Activated effector memory CD4-positive, alpha-beta T cell treated with anti-CD3 and anti-CD28 coated beads, Interleukin-2, amount 50 U/mL, for 16 hours (primary cell): ENCODE results near the gene NRL.
A peak's percentile ranks its signal among the peaks of the same experiment; 100 is the strongest.

Source experiments
- DNase-seq: peaks from one replicate; pipeline ENCODE4 v3.0.0-alpha.2; 2020

The NRL gene

GRCh38 chr14:24098927-24099813, 15.6 kb downstream of the NRL start:
- no peak for DNase-seq

- DNase-seq = no peak
Observed at GRCh38 chr14:24098229-24098926, 16.4 kb downstream of the NRL start.

GRCh38 chr14:24096545-24097181, 18.1 kb downstream of the NRL start:
- no peak for DNase-seq

GRCh38 chr14:24095271-24096068, 19.3 kb downstream of the NRL start:
- peak; percentile 87 for DNase-seq

GRCh38 chr14:24094841-24095270, 19.9 kb downstream of the NRL start:
- no peak for DNase-seq

GRCh38 chr14:24093901-24094840, 20.6 kb downstream of the NRL start, which contains the start of gene PCK2:
TSS of gene PCK2 (plus strand) at chr14:24094311. CDS start at chr14:24094406, 95 bp downstream.
- DNase-seq = peak; percentile 95

- DNase-seq = no peak
Observed at GRCh38 chr14:24093207-24093900, 21.4 kb downstream of the NRL start.

- no peak for DNase-seq
Observed at GRCh38 chr14:24092505-24093206, 22.1 kb downstream of the NRL start.

- no peak for DNase-seq
Observed at GRCh38 chr14:24092110-24092504, 22.6 kb downstream of the NRL start.

GRCh38 chr14:24089890-24090289, 24.9 kb downstream of the NRL start:
- no peak for DNase-seq

- no peak for DNase-seq
Observed at GRCh38 chr14:24088095-24088494, 26.7 kb downstream of the NRL start.

- DNase-seq = no peak
Observed at GRCh38 chr14:24087004-24087403, 27.7 kb downstream of the NRL start.

- DNase-seq = no peak
Observed at GRCh38 chr14:24086193-24086955, 28.4 kb downstream of the NRL start.

GRCh38 chr14:24085215-24085614, 29.5 kb downstream of the NRL start:
- no peak for DNase-seq

- DNase-seq = no peak
Observed at GRCh38 chr14:24084440-24084839, 30.3 kb downstream of the NRL start.

GRCh38 chr14:24083462-24083861, 31.3 kb downstream of the NRL start:
- DNase-seq = no peak

- no peak for DNase-seq
Observed at GRCh38 chr14:24082411-24083080, 32.2 kb downstream of the NRL start.

GRCh38 chr14:24081739-24082211, 33.0 kb downstream of the NRL start:
- DNase-seq = no peak
